Measurements from ENCODE around the gene TM9SF1.
A peak's percentile ranks its signal among the peaks of the same experiment; 100 is the strongest.

DNA sequence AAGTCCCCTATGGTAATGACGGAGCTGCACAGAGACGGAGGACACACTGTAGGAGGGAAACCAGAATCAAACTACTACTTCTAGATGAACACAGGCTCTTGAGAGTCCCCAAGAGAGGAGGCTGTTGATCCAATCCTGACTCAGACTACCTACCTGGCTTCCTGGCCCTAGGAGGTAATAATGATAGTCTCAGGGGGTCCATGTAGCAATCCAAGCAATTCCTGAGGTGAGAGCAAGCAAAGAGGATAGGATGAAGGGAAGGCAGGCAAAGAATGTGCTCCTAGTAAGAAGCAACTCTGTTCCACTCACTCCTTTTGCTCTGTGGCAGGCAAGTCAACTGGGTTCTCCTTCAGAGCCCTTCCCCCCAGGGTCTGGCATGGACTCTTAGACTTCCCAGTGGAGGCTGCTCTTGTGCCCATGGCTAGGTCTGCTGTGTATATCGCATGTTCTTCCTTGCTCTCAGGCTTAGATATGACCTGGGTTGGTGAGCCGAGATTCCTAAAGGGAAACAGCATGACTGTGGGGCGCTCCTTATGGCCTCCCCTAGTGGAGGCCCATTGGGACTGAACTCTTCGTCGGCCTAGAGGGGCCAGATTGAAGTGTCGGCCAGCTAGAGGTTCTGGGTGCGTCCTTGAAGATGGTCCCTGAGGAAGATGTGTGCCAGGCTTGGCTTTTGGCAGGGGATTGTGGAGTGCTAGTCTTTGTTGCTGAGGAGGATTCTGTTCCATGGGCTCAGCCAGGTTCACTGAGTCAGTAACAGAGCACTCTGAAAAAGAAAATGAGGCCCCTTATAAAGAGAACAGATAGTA, 45.1 kb upstream of the TM9SF1 start:
- TF ChIP-seq, protein P1, sequence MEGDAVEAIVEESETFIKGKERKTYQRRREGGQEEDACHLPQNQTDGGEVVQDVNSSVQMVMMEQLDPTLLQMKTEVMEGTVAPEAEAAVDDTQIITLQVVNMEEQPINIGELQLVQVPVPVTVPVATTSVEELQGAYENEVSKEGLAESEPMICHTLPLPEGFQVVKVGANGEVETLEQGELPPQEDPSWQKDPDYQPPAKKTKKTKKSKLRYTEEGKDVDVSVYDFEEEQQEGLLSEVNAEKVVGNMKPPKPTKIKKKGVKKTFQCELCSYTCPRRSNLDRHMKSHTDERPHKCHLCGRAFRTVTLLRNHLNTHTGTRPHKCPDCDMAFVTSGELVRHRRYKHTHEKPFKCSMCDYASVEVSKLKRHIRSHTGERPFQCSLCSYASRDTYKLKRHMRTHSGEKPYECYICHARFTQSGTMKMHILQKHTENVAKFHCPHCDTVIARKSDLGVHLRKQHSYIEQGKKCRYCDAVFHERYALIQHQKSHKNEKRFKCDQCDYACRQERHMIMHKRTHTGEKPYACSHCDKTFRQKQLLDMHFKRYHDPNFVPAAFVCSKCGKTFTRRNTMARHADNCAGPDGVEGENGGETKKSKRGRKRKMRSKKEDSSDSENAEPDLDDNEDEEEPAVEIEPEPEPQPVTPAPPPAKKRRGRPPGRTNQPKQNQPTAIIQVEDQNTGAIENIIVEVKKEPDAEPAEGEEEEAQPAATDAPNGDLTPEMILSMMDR (conservative IDR thresholded peaks at IDR 0.05; ENCODE audit: low read depth in 2 of 2), result 0 out of 4 replicates have a peak, but pooled peaks of 1 of the 2 experiments have one; percentile 11
- TF ChIP-seq EZH2phosphoT487 (IDR thresholded peaks at IDR 0.05; ENCODE audit: unreplicated experiment), result no peak
- TF ChIP-seq, protein P2, sequence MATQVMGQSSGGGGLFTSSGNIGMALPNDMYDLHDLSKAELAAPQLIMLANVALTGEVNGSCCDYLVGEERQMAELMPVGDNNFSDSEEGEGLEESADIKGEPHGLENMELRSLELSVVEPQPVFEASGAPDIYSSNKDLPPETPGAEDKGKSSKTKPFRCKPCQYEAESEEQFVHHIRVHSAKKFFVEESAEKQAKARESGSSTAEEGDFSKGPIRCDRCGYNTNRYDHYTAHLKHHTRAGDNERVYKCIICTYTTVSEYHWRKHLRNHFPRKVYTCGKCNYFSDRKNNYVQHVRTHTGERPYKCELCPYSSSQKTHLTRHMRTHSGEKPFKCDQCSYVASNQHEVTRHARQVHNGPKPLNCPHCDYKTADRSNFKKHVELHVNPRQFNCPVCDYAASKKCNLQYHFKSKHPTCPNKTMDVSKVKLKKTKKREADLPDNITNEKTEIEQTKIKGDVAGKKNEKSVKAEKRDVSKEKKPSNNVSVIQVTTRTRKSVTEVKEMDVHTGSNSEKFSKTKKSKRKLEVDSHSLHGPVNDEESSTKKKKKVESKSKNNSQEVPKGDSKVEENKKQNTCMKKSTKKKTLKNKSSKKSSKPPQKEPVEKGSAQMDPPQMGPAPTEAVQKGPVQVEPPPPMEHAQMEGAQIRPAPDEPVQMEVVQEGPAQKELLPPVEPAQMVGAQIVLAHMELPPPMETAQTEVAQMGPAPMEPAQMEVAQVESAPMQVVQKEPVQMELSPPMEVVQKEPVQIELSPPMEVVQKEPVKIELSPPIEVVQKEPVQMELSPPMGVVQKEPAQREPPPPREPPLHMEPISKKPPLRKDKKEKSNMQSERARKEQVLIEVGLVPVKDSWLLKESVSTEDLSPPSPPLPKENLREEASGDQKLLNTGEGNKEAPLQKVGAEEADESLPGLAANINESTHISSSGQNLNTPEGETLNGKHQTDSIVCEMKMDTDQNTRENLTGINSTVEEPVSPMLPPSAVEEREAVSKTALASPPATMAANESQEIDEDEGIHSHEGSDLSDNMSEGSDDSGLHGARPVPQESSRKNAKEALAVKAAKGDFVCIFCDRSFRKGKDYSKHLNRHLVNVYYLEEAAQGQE (IDR thresholded peaks at IDR 0.05; ENCODE audit: unreplicated experiment), result no peak
- no peak for TF ChIP-seq POLR2AphosphoS5 (IDR thresholded peaks at IDR 0.05; ENCODE audit: low read depth)
- TF ChIP-seq, protein P3, sequence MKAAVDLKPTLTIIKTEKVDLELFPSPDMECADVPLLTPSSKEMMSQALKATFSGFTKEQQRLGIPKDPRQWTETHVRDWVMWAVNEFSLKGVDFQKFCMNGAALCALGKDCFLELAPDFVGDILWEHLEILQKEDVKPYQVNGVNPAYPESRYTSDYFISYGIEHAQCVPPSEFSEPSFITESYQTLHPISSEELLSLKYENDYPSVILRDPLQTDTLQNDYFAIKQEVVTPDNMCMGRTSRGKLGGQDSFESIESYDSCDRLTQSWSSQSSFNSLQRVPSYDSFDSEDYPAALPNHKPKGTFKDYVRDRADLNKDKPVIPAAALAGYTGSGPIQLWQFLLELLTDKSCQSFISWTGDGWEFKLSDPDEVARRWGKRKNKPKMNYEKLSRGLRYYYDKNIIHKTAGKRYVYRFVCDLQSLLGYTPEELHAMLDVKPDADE (IDR thresholded peaks at IDR 0.05), result no peak
- TF ChIP-seq NANOG (IDR thresholded peaks at IDR 0.05; ENCODE audit: borderline replicate concordance), result no peak

Data from GM23338 (cell line).